Hematopoietic multipotent progenitor cell (in vitro differentiated cells): ENCODE results near the gene PAPLN. TPM values are rescaled to one million over a fixed set of nuclear protein-coding genes. Genes with fewer than 3 reads are reported as not detected.

Experiments
- DNase-seq, 3 donors: peaks; one replicate each; pipeline ENCODE4 v3.0.0-alpha.2; 2011 to 2015; ENCODE audit warnings: low read depth in 2 of 3, low spot score in 2 of 3
- total RNA-seq: library from RNA; depleted of rRNA; stranded (reverse); fragments of >200 nt; gene quantifications from one replicate; pipeline ENCODE4 v1.2.3, GENCODE V29; 2012

Gene PAPLN
- total RNA-seq, 1 donor, result 1.6 TPM

DNA sequence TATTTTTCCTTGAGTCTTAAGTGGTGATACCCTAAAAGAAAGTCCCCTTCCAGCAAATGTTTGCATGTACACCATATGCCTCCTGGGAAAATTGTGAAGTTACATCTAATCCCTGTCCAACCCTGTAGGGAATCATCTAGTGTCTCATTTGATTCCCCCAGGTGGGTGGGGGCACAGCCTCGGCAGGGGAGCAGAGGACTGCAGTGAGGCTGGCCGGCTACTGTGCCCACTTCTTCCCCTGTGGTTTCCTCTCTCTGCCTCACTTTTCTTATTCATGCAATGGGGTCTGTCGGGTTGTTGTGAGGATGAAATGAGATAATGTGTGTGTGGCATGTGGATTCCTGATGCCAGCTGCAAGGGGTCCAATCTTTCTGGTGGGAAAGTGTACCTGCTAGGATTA lies 6.0 kb downstream of the PAPLN start:
- DNase-seq, result no peak

DNA sequence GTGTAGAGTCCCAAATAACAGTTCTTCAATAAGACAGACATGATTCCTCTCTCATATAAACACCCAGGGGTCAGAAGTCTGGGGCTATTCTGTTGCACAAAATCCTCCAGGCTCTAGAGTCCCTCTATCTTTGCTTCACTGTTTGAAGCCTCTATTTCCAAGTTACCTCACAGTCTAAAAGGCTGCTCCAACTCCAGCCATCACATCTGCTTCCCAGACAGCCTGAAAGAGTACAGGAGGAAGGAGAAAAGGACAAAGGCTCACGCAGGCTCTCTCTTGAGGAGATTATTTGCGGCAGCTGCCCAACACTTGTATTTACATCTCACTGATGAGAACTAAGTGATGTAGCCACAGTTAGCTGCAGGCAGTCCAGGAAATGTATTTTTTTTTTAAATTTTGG lies 6.4 kb downstream of the PAPLN start:
- DNase-seq, result no peak

DNA sequence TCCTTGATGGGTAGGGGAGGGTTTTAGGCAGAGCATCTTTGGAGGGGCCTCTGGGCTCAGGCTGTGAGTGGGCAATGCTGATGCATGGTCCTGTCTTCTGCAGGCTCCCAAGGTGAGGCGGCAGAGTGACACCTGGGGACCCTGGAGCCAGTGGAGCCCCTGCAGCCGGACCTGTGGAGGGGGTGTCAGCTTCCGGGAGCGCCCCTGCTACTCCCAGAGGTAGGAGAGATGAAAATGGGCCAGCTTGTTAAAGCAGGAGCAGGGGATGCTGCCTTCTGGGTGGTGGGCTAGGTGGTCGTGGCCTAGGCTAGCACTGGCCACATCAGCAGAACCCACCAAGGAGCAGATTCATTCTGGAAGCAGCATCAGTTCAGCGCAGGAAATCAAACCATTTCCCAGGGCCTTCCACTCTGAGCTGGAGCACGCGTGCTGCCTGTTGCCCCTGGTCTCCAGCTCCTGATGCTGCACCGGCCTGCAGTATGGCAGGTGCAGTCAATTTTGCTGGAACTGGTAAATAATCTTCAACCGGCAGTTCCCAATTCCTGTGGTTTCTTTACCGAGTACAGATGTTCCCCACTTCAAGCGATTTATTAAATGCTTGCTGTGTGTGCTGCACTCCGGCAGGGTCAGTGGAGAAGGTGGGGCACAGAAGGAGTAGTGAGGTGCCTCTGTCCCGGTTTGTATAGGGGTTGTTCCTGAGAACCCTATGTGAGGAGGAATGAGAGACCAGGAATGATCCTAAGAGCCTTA lies 7.4 kb downstream of the PAPLN start:
- DNase-seq, result peak in 1 of 3 donors; percentile 61

DNA sequence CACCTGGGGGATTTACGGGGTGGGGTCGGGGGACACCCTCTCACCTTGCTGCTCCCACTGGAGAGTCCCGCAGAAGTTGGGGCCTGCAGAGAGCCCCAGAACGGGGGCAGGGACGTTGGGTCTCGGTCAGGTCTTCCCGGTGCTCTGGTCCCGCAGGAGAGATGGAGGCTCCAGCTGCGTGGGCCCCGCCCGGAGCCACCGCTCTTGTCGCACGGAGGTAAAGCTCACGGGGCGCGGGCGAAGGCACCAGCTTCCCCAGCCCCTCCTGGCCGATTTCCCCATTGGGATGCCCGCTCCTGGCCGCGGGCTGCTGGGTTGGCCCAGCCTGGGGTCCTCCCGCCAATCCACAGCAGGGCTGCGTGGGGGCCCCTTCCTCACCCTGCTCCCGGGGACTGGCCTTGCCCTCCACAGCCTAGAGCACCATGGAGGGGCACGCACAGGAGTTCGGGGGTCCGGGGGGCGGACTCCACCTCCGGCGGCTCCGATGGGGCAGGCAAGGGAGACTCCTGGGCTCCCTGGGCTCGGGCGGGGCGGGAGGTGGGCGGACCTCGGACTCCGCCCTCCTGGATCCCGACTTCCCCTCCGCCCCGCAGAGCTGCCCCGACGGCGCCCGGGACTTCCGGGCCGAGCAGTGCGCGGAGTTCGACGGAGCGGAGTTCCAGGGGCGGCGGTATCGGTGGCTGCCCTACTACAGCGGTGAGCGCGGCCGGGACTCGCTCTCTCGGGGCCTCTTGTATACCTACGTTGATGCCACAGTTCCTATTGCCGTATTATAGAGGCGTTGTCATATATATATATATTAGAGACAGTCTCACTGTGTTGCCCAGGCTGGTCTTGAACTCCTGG lies 8.4 kb downstream of the PAPLN start:
- DNase-seq, result peak in 2 of 3 donors; percentile 47 to 52

DNA sequence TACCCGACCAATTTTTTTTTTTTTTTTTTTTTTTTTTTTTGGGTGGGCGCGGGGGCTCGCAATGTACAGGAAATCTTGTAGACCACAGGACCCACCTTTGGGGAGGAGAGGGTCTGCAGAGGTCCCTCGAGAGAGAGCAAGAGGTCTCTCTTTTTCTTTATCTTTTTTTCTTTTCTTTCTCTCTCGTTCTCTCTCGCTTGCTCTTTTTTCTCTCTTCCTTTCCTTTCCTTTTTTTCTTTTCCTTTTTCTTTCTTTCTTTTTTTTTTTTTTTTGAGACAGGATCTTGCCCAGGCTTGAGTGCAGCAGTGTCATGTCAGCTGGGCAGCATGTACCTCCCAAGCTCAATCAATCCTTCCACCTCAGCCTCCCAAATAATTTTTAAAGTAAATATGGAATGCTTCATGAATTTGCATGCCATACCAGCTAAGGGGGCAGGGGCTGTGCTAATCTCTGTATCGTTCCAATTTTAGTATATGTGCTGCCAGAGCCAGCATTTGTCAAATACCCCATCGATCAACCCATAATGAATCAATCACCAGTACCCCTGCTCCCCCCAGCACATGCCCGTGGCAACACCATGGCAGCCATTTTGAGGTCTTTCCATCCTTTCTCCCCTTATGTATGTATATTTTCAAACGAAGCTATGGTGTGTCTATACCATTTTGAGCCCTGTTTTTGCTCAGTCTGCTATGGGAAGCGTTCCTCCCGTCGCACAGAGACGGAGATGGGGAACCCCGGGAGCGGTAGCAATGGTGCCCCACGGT lies 9.3 kb downstream of the PAPLN start:
- no peak for DNase-seq

DNA sequence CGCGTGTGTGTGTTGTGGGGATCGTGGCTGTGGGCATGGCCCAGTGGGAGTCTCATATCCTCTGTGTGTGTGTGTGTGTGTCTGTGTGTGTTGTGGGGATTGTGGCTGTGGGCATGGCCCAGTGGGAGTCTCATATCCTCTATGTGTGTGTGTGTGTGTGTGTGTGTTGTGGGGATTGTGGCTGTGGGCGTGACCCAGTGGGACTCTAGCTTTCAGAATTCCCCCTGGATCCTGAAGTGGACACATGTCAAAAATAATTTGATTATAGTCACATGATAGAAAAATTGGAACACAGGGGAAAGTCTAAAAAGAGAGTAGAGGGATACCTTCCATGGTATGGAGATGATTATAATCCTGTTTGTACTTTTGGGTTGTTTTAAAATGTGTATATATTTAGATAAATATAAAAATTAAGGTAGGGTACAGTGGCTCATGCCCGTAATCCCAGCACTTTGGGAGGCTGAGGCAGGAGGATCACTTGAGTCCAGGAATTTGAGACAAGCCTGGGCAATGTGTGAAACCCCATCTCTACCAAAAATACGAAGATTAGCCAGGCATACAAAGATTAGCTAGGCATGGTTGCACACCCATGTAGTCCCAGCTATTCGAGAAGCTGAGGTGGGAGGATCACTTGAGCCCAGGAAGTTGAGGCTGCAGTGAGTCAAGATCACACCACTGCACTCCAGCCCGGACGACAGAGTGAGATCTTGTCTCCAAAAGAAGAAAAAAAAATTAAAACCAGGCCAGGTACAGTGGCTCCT lies 11.0 kb downstream of the PAPLN start:
- DNase-seq, result no peak

DNA sequence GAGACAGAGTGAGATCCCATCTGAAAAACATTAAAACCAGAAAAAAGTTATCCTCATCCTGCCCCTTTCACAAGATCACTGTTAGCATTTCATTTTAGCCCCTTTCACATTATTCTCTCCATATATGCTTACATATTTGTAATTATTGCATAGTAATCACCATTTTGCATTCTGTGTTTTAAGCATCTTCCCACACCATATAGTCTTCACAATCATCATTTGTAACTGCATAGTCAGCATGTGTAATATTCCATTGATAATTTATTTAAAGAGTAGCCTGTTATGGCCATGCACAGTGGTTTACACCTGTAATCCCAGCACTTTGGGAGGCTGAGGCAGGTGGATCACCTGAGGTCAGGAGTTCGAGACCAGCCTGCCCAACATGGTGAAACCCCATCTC lies 11.8 kb downstream of the PAPLN start:
- no peak for DNase-seq

DNA sequence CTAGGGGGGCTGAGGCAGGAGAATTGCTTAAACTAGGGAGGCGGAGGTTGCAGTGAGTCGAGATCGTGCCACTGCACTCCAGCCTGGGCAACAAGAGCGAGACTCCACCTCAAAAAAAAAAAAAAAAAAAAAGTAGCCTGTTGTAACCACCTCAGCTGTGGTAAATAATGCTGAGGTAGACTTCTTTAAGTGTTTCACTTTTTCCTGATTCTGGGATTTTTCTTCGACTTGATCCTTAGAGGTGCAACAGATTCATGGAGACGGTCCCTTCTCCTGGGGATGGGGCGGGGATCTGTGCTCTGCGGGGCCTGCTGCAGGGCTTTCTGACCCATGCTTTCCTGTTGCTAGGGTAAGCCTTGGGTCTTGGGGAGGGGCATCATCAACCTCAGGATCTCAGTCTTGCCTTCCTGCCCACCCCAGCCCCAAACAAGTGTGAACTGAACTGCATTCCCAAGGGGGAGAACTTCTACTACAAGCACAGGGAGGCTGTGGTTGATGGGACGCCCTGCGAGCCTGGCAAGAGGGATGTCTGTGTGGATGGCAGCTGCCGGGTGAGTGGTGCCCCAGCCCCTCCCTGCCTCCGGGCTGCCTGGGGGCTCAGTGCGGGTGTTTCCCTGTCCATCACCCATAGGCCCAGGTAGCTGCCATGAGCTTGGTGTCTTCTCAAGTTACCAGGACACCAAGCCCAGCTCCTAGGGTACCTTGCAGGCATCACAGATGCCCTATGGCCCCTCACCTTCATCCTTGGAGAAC lies 12.4 kb downstream of the PAPLN start:
- no peak for DNase-seq

DNA sequence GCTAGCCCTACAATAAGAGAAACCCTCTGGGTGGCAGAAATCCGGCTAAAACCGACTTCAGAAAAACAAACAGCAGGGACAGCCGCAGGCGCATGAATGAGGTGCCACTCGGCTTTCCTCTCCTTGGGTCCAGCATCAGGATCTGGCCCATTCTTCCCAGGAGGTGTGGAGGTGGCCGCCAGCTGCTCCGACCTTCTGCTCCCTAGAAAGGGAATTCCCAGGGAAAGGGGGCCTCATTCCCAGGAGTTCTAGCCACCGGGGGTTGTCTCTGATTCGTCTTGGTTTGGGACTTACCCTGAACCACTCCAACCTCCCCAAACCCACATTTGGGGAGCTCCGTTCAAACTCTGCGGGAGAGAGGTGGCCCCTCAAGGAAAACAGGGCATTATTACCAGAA lies 13.0 kb downstream of the PAPLN start:
- no peak for DNase-seq

DNA sequence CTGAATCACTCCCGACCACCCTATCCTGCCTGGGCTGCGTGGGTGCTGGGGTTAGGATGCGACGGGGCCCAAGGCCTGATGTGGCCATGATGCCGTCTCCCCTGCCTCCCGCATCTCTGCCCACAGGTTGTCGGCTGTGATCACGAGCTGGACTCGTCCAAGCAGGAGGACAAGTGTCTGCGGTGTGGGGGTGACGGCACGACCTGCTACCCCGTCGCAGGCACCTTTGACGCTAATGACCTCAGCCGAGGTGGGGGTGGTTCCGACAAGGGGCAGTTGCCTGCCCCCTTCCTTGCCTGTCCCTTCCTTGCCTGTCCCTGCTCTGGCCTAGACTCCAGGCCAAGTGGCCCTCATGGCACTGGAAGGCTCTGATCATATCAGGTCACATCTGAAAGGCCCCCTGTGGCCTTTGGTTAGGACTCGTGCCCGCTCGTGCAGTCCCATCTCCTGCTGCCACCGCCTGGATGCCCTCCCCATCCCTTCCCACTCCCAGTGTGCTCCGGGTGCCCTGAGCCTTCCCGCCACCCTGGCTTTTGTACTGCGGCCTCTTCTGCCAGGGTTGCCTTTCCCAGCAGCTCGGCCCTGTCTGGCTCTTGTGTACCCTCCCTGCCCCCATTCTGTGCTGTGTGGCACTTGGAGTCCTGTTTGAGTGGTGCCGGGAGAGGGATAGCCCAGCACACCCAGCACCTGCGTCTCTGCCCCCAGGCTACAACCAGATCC lies 13.6 kb downstream of the PAPLN start:
- DNase-seq, result no peak

DNA sequence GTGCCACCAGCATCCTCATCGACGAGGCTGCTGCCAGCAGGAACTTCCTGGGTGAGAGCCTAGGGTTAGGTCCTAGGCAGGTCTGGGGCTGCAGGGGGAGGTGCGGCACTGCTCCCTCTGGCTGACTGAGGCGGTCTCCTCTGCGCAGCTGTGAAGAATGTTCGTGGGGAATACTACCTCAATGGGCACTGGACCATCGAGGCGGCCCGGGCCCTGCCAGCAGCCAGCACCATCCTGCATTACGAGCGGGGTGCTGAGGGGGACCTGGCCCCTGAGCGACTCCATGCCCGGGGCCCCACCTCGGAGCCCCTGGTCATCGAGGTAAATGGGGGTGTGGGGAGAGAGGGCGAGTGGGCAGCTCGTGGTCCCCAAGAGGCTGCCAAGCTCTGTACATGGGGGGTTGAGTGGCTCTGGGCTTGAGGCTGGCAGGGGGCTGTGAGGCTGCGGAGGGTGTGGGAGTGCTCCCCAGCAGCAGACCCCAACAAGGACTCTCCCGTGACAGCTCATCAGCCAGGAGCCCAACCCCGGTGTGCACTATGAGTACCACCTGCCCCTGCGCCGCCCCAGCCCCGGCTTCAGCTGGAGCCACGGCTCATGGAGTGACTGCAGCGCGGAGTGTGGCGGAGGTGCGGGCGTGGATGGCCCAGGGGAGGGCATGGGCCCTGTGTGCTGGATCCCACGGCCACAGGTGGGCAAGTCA lies 14.4 kb downstream of the PAPLN start:
- DNase-seq, result no peak

DNA sequence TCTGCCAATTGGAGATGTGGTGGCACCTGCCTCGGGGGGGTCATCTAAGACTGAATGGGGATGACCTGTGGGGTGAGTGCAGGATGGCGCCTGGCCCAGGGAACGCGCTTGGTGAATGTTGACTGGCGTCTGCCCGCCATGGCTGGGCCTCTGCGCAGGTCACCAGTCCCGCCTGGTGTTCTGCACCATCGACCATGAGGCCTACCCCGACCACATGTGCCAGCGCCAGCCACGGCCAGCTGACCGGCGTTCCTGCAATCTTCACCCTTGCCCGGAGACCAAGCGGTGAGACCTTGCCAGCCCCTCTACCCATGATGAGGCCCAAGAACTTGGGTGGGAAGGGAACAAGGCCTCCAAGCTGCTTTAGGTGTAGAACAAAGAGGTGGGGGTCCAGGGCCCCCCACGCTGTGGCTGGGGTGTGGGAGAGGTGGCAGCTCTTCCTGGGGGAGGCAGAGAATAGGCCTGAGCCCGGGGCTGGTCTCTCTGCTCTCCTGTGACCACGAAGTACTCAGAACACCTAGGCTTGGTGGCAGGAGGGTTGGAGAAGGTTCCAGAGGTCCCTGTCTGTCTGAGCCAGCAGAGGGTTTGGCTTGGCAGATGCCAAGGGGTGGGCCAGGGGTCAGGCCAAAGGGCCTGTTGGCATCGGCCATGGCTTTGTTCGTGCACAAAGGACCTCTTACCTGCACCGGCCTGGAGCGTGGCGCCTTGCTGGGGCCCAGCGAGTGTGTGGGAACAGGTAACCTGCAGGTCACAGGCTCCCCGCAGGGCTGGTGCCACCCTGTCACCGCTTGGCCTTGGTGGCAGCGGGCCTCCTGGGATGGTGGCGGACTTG lies 15.4 kb downstream of the PAPLN start:
- no peak for DNase-seq

DNA sequence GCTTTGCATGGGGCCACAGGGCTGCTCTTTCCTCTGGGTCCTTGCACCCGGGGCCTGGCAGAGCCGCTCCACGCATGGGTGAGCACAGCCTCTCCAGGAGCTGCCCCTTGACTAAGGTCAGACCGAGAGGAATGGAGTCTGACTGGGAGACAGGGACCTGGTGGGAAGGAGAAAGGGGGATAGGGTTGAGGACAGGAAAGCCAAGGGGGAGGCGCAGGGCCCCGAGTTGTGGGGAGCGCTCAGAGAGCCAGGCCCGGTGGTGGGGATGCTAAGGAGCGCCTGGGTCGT lies 16.0 kb downstream of the PAPLN start:
- DNase-seq, result no peak

DNA sequence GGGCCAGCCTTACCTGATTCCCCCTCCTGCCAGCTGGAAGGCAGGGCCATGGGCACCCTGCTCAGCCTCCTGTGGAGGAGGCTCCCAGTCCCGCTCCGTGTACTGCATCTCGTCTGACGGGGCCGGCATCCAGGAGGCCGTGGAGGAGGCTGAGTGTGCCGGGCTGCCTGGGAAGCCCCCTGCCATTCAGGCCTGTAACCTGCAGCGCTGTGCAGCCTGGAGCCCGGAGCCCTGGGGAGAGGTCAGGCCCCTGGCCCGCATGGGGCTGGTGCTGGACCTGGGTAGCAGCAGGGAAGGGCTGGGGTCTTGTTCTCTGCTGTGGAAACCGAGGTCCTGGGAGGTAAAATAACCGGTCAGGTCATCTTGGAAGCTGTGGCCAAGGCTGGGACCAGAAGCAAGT lies 16.4 kb downstream of the PAPLN start:
- no peak for DNase-seq

DNA sequence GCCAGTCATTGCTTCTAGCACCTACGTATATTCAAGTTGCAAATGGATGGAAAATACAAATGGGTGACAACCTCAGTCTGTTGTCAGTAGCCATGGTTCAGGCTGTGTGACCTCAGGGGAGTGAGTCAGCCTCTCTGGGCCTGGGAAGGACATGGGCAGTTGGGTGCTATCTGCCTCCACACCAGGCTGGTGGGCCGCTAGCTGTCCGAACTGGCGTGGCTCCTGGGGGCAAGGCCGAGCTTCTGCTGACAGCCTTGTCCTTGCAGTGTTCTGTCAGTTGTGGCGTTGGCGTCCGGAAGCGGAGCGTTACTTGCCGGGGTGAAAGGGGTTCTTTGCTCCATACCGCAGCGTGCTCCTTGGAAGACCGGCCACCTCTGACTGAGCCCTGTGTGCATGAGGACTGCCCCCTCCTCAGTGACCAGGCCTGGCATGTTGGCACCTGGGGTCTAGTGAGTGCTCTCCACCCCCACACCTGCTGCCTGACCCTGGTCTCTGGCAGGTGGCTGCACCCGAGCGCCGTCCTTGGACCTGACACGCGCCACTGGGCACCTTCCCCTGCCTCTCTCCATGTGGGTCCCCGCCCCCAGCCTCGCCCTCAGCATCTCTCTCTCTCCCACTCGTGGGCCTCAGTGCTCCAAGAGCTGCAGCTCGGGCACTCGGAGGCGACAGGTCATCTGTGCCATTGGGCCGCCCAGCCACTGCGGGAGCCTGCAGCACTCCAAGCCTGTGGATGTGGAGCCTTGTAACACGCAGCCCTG lies 17.1 kb downstream of the PAPLN start:
- DNase-seq, result no peak

DNA sequence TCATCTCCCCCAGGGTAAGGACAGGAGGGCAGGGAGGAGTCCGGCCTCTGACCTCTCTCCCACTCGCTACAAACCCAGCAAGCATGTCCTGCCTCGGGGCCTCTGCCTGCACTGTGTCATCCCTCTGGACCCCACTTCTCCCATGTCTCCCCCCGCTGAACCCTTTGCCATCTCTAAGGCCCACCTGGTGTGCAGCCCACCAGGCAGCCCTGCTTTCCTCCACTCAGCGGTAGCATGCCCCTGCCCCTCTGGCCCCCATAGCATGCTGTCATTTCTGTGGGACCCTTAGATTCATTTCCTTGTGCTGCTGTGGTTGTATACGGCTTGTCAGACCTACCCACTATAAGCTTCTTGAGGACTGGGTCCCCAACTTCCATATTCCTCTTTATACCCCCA lies 17.7 kb downstream of the PAPLN start:
- DNase-seq, result no peak

DNA sequence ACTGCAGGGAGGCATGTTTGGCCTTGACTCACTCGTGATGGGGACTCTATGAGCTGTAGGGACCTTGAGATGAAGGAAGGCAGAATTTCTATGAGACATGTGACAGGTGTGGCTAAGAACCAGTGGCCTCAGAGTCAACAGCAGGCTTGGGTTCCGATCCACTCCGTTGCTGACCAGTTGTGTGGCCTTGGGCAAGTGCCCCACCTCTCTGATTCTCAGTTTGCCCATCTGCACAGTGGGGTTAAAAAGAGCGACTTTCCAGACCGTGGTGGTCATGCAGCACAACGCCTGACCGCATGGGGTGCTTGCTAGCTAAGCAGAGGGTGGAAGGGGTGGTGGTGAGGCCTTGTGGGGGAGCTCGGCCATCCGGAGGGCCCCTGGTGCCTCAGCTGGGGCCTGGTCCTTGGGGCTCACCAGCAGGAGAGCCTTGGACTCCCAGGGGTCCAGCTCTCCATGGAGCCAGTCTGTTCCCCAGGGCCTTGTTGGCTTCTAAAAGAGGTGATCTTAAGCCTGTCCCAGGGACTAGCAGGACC lies 18.5 kb downstream of the PAPLN start:
- DNase-seq, result no peak
